Stimulated activated CD4-positive, alpha-beta T cell treated with anti-CD3 and anti-CD28 coated beads, Interleukin-1b, Interleukin-23, amount 100 ng/mL, for 1 hour (primary cell): Measurements from ENCODE around the gene ZHX3.

Source experiments
- DNase-seq, 2 donors: peaks; one replicate each; pipeline ENCODE4 v3.0.0-alpha.2; 2020; ENCODE audit warnings: low read depth in 2 of 2

The ZHX3 gene

GRCh38 chr20:41172296-41173140 is 145.0 kb downstream of the ZHX3 start:
- DNase-seq, result no peak

DNA sequence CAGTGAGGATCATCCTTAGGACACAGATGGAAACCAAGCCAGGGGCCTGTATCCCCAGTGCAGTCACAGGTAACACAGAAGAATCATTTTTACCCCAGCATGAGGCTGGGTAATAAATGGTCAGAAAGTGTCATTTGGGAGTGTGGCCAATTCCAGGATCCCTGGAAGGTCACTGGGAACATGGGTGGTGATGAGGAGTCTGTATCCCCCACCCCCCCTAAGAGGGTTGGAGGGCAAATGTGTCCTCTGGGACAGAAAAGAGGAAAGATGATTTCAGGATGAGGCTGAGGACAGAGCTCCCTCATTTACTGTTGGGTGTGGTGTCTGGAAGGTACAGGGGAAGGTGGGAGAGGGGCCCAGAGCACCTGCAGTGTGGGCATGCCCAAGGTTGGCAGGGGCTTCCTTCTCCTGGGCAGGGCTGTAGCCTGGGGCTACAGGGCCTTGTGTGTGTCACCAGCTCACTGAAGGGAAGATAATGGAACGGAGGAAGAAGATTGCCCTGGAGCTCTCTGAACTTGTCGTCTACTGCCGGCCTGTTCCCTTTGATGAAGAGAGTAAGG is 145.7 kb downstream of the ZHX3 start:
- DNase-seq, result no peak

GRCh38 chr20:41170386-41171105 is 147.0 kb downstream of the ZHX3 start:
- DNase-seq, result no peak

DNA sequence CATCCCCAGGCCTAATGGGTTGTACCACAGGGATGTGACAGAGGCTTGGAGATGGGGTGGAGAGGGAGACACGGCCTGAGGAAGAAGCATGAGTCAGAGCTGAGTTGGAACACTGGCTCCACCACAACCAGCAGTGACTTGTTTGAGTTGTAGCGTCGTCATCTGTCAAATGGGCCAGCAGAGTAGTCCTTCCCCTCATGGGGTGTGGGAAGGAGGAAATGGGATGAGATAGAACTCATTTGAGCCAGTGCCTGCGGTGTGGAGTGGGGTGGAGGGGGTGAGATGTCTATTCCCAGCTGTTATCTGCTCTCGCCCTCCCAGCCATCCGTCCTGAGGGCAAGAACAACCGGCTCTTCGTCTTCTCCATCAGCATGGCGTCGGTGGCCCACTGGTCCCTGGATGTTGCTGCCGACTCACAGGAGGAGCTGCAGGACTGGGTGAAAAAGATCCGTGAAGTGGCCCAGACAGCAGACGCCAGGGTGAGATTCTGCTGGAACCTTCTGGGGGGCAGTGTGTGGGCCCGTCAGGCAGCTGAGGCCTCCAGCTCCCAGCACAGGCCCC is 147.7 kb downstream of the ZHX3 start:
- no peak for DNase-seq

- no peak for DNase-seq
These were observed 148.3 kb downstream of the ZHX3 start for GRCh38 chr20:41169162-41169690.

- no peak for DNase-seq
These were observed 149.0 kb downstream of the ZHX3 start for GRCh38 chr20:41168281-41169161.

DNA sequence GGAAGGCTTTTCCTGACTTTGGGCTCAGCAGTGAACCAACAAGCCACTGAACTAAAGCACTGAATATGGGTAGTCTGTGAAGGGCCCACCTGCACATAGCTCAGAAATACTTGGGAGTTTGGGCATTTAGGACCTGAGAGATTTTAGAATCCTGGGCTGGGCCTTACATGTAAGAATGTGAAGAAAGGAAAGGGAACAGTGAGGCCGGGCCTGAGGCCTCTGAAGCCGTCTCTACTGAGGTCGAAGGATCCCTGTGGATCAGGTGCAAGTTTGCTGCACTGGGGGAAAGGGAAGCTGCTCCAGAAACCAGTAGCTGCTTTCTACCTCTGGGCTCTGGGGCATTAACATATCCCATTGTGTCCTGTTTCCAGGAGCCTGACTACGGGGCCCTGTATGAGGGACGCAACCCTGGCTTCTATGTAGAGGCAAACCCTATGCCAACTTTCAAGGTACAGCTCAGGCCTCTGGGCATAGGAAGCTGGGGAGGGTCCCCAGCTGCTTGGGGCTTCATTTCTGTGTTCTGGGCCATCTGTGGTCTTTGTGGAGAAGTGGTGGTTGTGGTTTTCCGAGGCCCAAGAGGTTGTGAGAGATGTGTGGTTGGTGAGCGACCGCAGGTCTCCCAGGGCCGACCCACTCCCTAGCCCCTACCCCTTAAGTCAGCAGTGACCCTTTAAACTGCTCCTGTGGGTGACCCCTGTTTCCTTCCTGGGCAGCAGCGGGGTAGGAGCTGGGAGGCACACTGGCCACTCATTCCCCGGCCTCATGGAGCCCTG is 149.9 kb downstream of the ZHX3 start:
- DNase-seq, result no peak

DNA sequence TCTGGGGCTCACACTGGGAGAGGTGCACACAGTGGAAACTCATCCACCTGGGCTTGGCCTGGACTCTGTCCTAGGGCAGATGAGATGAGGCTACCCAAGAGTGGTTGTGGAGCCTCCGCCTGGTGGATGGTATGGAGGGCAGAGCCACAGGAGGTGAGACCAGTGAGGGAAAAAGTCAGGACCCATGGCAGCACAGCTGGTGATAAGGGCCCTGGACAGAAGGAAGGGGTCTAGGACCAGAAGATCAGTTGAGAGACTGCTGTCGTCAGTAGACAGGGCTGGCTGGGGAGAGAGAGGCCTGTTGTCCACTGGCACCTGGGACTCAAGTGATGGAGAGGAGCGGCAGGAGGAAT is 150.4 kb downstream of the ZHX3 start:
- DNase-seq, result no peak

DNA sequence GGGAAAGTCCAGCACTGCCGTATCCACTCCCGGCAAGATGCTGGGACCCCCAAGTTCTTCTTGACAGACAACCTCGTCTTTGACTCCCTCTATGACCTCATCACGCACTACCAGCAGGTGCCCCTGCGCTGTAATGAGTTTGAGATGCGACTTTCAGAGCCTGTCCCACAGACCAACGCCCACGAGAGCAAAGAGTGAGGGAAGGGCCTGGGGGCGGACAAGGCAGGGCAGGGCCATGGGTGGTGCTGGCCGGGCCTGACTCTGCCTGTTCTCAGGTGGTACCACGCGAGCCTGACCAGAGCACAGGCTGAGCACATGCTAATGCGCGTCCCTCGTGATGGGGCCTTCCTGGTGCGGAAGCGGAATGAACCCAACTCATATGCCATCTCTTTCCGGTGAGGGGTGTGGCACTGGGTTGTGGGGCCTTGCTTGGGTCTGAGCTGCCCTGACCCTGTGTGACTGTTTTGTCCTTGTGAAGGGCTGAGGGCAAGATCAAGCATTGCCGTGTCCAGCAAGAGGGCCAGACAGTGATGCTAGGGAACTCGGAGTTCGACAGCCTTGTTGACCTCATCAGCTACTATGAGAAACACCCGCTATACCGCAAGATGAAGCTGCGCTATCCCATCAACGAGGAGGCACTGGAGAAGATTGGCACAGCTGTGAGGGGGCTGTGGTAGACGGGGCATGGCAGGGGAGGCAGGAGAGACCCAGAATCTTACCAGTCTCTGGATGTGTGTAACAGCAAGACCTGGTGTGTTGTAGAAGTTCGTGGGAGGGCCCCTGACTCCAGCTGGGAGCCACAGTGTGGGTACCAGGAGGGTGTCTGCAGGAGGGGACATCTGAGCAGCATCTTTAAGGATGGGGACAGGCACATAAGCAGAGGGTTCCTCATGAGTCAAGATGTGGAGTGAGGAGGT is 151.1 kb downstream of the ZHX3 start:
- DNase-seq, result no peak

- DNase-seq, result no peak
These were observed 152.3 kb downstream of the ZHX3 start for GRCh38 chr20:41165001-41165882.

GRCh38 chr20:41163821-41164220 is 153.7 kb downstream of the ZHX3 start:
- no peak for DNase-seq

- DNase-seq, result no peak
These were observed 155.1 kb downstream of the ZHX3 start for GRCh38 chr20:41162396-41162795.

- DNase-seq, result no peak
These were observed 155.6 kb downstream of the ZHX3 start for GRCh38 chr20:41161886-41162285.

DNA sequence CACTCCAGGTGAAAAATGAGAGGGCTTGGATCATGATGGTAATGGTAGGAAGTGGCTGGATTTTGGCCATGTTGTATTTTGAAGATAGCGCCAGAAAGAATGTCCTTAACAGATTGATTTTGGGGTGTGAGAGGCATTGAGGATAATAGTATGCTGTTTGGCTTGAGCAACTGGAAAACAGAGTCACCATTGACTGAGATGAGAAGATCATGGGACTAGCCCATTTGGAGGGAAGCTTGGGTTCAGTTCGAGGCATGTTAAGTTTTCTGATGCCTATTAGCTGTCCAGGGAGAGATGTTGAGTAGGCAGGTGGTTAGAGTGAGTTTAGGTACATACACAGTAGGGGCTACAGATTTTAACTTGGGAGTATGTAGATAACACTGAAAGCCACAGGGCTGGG is 156.8 kb downstream of the ZHX3 start:
- DNase-seq, result no peak

DNA sequence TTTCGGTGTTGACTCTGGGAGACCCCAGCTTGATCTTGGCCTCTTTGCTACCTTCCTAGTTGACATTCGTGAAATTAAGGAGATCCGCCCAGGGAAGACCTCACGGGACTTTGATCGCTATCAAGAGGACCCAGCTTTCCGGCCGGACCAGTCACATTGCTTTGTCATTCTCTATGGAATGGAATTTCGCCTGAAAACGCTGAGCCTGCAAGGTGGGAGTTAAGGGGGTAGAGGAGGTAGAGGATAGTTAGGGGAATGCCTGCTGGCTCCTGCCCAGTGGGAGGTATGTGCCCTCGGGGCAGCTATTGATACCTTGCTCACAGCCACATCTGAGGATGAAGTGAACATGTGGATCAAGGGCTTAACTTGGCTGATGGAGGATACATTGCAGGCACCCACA is 158.0 kb downstream of the ZHX3 start:
- DNase-seq, result no peak

DNA sequence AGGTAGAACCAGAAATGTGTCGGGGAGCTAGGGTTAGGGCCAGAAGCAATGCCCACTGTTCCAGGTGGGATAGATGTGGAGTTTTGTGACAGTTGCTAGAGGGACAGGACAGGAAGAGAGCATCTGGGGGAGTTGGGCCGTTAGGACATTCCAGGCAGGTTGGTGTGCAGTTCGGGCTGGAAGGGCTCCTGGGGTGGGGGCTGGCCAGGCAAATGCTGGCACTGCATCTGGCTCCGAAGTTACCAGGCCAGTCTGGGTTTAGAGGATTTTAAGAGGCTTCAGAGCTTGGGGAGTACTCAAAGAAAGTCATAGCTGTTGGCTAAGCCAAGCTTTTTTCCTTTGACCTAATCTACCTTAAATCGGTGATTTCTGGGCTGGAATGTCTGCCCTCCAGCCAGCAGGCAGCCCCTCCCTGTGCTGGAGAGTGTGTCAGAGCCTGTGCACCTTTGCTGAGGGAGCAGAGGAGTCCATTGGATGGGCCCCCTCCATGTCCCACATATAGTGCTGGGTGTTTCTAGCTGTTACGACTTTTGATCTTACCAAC is 159.4 kb downstream of the ZHX3 start:
- DNase-seq, result no peak

GRCh38 chr20:41155261-41155660 is 162.3 kb downstream of the ZHX3 start:
- DNase-seq, result no peak
